CD4-positive, alpha-beta memory T cell (primary cell): Measurements from ENCODE around the gene TPRG1. TPM values are rescaled to one million over a fixed set of nuclear protein-coding genes. Genes with fewer than 3 reads are reported as not detected.
"Not testable (repeated sequence)": the region's sequence is repeated elsewhere in the genome, so short reads cannot be mapped to it uniquely, and the experiment has no call there.

Source experiments
- CTCF ChIA-PET: fragments of 350-600 bp; sonication (Branson Sonifier 250); formaldehyde crosslinking; loops from one replicate; lab custom pipeline; 2021; ENCODE audit warnings: inconsistent platforms; ENCODE audit not compliant: partially characterized antibody; lab: Charles Lee
- POLR2A ChIA-PET: fragments of 350-600 bp; sonication (Branson Sonifier 250); formaldehyde crosslinking; loops from one replicate; lab custom pipeline; 2021; ENCODE audit not compliant: partially characterized antibody; lab: Charles Lee
- DNase-seq, 5 donors: peaks; one replicate each; pipeline versions ENCODE4 v3.0.0 to v3.0.0-alpha.2; 2020 to 2022; ENCODE audit warnings: mixed read lengths in 1 of 5
- H3K27ac ChIP-seq: one replicate; pipeline ENCODE4 v1.7.0; 2013; ENCODE audit warnings: low read depth, low read length
- H3K27me3 ChIP-seq: 2 replicates; pipeline ENCODE4 v1.7.0; 2013; ENCODE audit warnings: mild to moderate bottlenecking, low read length, moderate library complexity; ENCODE audit not compliant: insufficient read depth
- H3K36me3 ChIP-seq: 2 replicates; pipeline ENCODE4 v1.7.0; 2013; ENCODE audit warnings: mild to moderate bottlenecking, low read length, moderate library complexity; ENCODE audit not compliant: insufficient read depth
- H3K4me1 ChIP-seq: 2 replicates; pipeline ENCODE4 v1.7.0; 2013; ENCODE audit warnings: mild to moderate bottlenecking, low read length, moderate library complexity; ENCODE audit not compliant: insufficient read depth
- H3K4me3 ChIP-seq, 2 donors: one replicate each; pipeline ENCODE4 v1.7.0; 2013; ENCODE audit warnings: low read length in 2 of 2, mild to moderate bottlenecking in 1 of 2
- H3K9me3 ChIP-seq, 2 donors: one replicate each; pipeline ENCODE4 v1.7.0; 2013; ENCODE audit warnings: low read length in 2 of 2, control low read depth in 1 of 2; ENCODE audit not compliant: control insufficient read depth in 1 of 2
- H3K27ac Mint-ChIP-seq, 7 donors: one replicate each; pipeline ENCODE4 v1.8.0; 2020 to 2021; ENCODE audit warnings: mixed read lengths in 7 of 7, mild to moderate bottlenecking in 6 of 7, inconsistent platforms in 3 of 7, moderate library complexity in 3 of 7
- H3K27me3 Mint-ChIP-seq, 2 donors: one replicate each; pipeline ENCODE4 v1.8.0; 2020 to 2021; ENCODE audit warnings: mixed read lengths in 2 of 2
- H3K36me3 Mint-ChIP-seq, 2 donors: one replicate each; pipeline ENCODE4 v1.8.0; 2020 to 2021; ENCODE audit warnings: mixed read lengths in 2 of 2, inconsistent platforms in 1 of 2, mild to moderate bottlenecking in 1 of 2
- H3K4me1 Mint-ChIP-seq, 4 donors: one replicate each; pipeline ENCODE4 v1.8.0; 2020 to 2021; ENCODE audit warnings: mixed read lengths in 4 of 4, mild to moderate bottlenecking in 1 of 4
- H3K4me3 Mint-ChIP-seq, 8 donors: one replicate each; pipeline ENCODE4 v1.8.0; 2020 to 2021; ENCODE audit warnings: mixed read lengths in 8 of 8, mild to moderate bottlenecking in 7 of 8, moderate library complexity in 6 of 8, inconsistent platforms in 3 of 8
- H3K9me3 Mint-ChIP-seq, 8 donors: one replicate each; pipeline ENCODE4 v1.8.0; 2020 to 2021; ENCODE audit warnings: mixed read lengths in 8 of 8, mild to moderate bottlenecking in 5 of 8, inconsistent platforms in 3 of 8, moderate library complexity in 1 of 8
- intact Hi-C: fragments of 100-400 bp; cut with micrococcal nuclease; formaldehyde crosslinking; loops from one replicate; pipeline ENCODE4 v1.15.1; 2023
- polyA plus RNA-seq, 2 donors: library from polyadenylated mRNA; unstranded; fragments of 300-500 nt; fragmentation: Illumina TruSeq; gene quantifications; one replicate each; pipeline ENCODE4 v1.2.3, GENCODE V29; 2021
- total RNA-seq, 2 experiments: library from RNA; stranded (reverse); gene quantifications; one replicate each; pipeline ENCODE4 v1.2.3, GENCODE V29; 2021

Gene TPRG1
- total and polyA plus RNA-seq, 4 experiments from 2014 or later: 8.2 to 61.4 (median 31.7) TPM

GRCh38 chr3:189325454-189325853 lies 153.7 kb downstream of the TPRG1 start:
- peak overlapping the region; percentile 91 to 97 (median 96) for H3K27ac Mint-ChIP-seq
- peaks cover 2 to 4% of the 10 kb centered on the region in 2 donors for H3K36me3 Mint-ChIP-seq
- H3K9me3 Mint-ChIP-seq: peaks cover 0 to 2% (median 0%) of the 10 kb centered on the region in 8 donors
- H3K27me3 Mint-ChIP-seq: no peaks in the 10 kb centered on the region
- peak overlapping the region in 6 of 8 donors; percentile 6 to 90 (median 74) for H3K4me3 Mint-ChIP-seq
- Histone ChIP-seq H3K27me3 (no peaks in the 10 kb centered on the region), H3K9me3 (no peaks in the 10 kb centered on the region), H3K4me3 (no peak overlapping the region), H3K4me1 (peaks cover 66% of the 10 kb centered on the region), H3K36me3 (no peaks in the 10 kb centered on the region), H3K27ac (peak overlapping the region; percentile 31)
- H3K4me1 Mint-ChIP-seq: peaks cover 49 to 74% (median 55%) of the 10 kb centered on the region in 4 donors
- intact Hi-C loops: loop anchor here (2.0 to 10.0 kb wide), 4 partner anchors 53 to 1587 kb away; partner anchors contain the start of gene IL1RAP
- ChIA-PET CTCF (interaction anchor here (1.2 to 2.0 kb wide), 5 partner anchors 14 to 371 kb away, joined by 3 to 8 read pairs (median 5); no protein-coding TSS in a partner anchor), POLR2A (interaction anchor here (0.6 to 3.7 kb wide), 9 partner anchors 9 to 1580 kb away, joined by 3 to 46 read pairs (median 4); partner anchors contain the start of gene BCL6)
- DNase-seq: no peak

DNA sequence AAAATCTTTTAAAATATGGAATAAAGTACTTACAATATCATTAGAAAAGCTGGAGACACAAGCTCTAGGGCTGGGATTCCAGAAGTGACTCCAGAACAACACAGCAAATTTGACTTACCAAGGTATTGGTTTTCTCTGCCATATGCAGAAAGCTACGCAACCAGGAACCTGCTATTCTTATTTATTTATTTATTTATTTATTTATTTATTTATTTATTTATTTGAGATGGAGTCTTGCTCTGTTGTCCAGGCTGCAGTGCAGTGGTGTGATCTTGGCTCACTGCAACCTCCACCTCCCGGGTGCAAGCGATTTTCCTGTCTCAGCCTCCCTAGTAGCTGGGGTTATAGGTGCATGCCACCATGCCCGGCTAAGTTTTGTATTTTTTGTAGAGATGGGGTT lies 157.9 kb downstream of the TPRG1 start:
- intact Hi-C loops: loop anchor here (10.0 kb wide), 2 partner anchors 195 to 1185 kb away; partner anchors contain the start of gene IL1RAP
- H3K9me3 ChIP-seq, H3K9me3 Mint-ChIP-seq, H3K27ac ChIP-seq, H3K36me3 Mint-ChIP-seq, H3K36me3 ChIP-seq, H3K27me3 Mint-ChIP-seq, DNase-seq, H3K4me3 ChIP-seq, H3K27me3 ChIP-seq: not testable (repeated sequence)
- H3K27ac Mint-ChIP-seq: peak overlapping the region in 5 of 7 donors; percentile 16 to 59 (median 42)
- peaks cover 76% of the 10 kb centered on the region for H3K4me1 ChIP-seq
- CTCF ChIA-PET: interaction anchor here (0.7 to 3.5 kb wide), 5 partner anchors 9 to 637 kb away, joined by 3 to 15 read pairs (median 4); no protein-coding TSS in a partner anchor
- POLR2A ChIA-PET: interaction anchor here (0.8 to 1.5 kb wide), 3 partner anchors 9 to 26 kb away, joined by 3 to 6 read pairs (median 5); no protein-coding TSS in a partner anchor
- H3K4me3 Mint-ChIP-seq: peak overlapping the region in 3 of 8 donors; percentile 12 to 71 (median 52)
- H3K4me1 Mint-ChIP-seq: peaks cover 56 to 84% (median 67%) of the 10 kb centered on the region in 4 donors

GRCh38 chr3:189330066-189330465 lies 158.3 kb downstream of the TPRG1 start:
- H3K27ac Mint-ChIP-seq: peak overlapping the region in 6 of 7 donors; percentile 16 to 59 (median 48)
- Histone ChIP-seq H3K4me1 (peaks cover 77% of the 10 kb centered on the region), H3K4me3 (no peak overlapping the region), H3K36me3 (no peaks in the 10 kb centered on the region), H3K9me3 (no peaks in the 10 kb centered on the region), H3K27ac (no peak overlapping the region), H3K27me3 (no peaks in the 10 kb centered on the region)
- H3K9me3 Mint-ChIP-seq: no peaks in the 10 kb centered on the region
- H3K27me3 Mint-ChIP-seq: no peaks in the 10 kb centered on the region
- ChIA-PET CTCF (interaction anchor here (1.2 to 3.5 kb wide), 3 partner anchors 10 to 58 kb away, joined by 4 to 15 read pairs (median 9); no protein-coding TSS in a partner anchor), POLR2A (interaction anchor here (1.0 to 1.5 kb wide), 3 partner anchors 9 to 31 kb away, joined by 3 to 6 read pairs (median 5); no protein-coding TSS in a partner anchor)
- intact Hi-C loops: no loop called here
- H3K36me3 Mint-ChIP-seq: no peaks in the 10 kb centered on the region
- H3K4me1 Mint-ChIP-seq: peaks cover 54 to 84% (median 66%) of the 10 kb centered on the region in 4 donors
- no peak for DNase-seq
- H3K4me3 Mint-ChIP-seq: peak overlapping the region in 4 of 8 donors; percentile 12 to 71 (median 42)

DNA sequence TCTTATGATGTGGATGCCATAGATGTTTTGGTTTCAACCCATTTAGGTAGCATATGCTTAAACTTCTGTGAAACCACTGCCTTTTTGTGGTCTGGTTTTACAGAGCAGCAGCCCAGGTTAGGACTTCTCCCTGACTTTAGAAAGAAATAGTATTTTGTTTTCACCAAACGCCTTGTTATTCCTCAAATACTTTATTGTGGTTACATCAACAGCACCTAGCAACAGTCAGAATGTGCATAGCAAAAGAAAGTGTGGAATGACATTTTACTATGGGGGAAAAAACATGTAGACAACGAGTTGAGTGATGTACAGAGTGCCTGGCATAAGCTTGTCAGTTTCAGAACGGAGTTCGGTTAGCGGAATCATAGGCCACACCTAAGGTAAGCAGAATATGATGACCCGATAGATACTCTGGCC lies 159.2 kb downstream of the TPRG1 start:
- Histone ChIP-seq H3K27me3 (no peaks in the 10 kb centered on the region), H3K36me3 (no peaks in the 10 kb centered on the region), H3K4me3 (no peak overlapping the region), H3K9me3 (no peaks in the 10 kb centered on the region), H3K4me1 (peaks cover 68% of the 10 kb centered on the region), H3K27ac (peak overlapping the region; percentile 5)
- ChIA-PET POLR2A (interaction anchor here (0.7 to 2.2 kb wide), 4 partner anchors 16 to 45 kb away, joined by 3 to 10 read pairs (median 4); no protein-coding TSS in a partner anchor), CTCF (interaction anchor here (1.0 to 3.5 kb wide), 6 partner anchors 9 to 62 kb away, joined by 3 to 15 read pairs (median 4); no protein-coding TSS in a partner anchor)
- Mint-ChIP-seq H3K27ac (peak overlapping the region; percentile 16 to 78 (median 59)), H3K36me3 (no peaks in the 10 kb centered on the region), H3K4me1 (peaks cover 45 to 75% (median 58%) of the 10 kb centered on the region in 4 donors), H3K4me3 (peak overlapping the region; percentile 21 to 75 (median 64)), H3K9me3 (no peaks in the 10 kb centered on the region), H3K27me3 (no peaks in the 10 kb centered on the region)
- peak in 4 of 5 donors; percentile 19 to 27 (median 22) for DNase-seq
- intact Hi-C loops: no loop called here

DNA sequence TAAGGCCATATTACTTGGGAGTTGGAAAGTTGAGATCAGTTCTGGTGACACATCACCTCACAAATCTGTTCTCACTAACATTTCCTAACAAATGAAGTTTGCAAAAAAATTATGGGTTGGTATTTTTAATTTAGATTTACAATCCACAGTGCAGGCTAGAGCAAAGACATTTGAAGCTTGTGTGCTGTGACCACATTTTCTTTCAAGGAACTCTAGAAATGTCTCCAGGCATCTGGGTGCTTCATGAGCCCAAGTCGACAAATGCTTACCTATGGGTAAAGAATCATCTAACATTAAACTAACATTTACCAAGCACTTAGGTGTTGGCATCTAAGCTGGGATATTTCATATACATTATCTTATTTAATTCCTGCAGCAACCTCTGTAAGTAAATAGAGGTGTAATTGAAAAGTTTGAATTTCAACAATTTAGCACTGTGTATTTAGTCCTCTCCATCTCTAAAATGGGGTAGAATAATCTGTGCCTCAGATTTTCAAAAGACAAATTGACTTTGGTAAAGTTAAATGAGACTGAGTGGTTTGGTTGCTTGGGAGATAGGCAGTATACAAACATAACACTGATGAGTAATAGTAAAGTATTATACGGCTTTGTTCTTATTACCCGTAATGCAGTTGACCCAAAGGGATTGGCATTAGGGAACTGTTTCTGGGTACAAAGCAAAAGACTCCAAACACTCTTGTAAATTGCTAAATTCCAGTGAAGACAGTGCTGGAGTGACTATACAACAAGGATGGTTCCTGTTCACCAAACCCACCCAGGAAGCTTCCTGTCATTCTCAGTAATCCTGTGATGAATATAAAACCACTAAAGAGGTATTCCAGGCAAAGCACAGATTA lies 162.5 kb downstream of the TPRG1 start:
- Histone ChIP-seq H3K9me3 (no peaks in the 10 kb centered on the region), H3K4me3 (no peak overlapping the region), H3K27ac (no peak overlapping the region), H3K27me3 (no peaks in the 10 kb centered on the region), H3K36me3 (no peaks in the 10 kb centered on the region), H3K4me1 (peaks cover 41% of the 10 kb centered on the region)
- Mint-ChIP-seq H3K4me3 (peak overlapping the region in 2 of 8 donors; percentile 12 to 16), H3K4me1 (peaks cover 34 to 48% (median 41%) of the 10 kb centered on the region in 4 donors), H3K27ac (peak overlapping the region in 5 of 7 donors; percentile 5 to 85 (median 20)), H3K27me3 (no peaks in the 10 kb centered on the region), H3K9me3 (peaks cover 0 to 6% (median 0%) of the 10 kb centered on the region in 8 donors), H3K36me3 (no peaks in the 10 kb centered on the region)
- DNase-seq: peak in 4 of 5 donors; percentile 20 to 40 (median 33)
- intact Hi-C loops: no loop called here
- ChIA-PET POLR2A (interaction anchor here (4.9 kb wide), 1 partner anchor 10 kb away, joined by 27 read pairs; no protein-coding TSS in a partner anchor), CTCF (interaction anchor here (1.0 to 1.6 kb wide), 4 partner anchors 11 to 61 kb away, joined by 3 to 4 read pairs (median 3); no protein-coding TSS in a partner anchor)

DNA sequence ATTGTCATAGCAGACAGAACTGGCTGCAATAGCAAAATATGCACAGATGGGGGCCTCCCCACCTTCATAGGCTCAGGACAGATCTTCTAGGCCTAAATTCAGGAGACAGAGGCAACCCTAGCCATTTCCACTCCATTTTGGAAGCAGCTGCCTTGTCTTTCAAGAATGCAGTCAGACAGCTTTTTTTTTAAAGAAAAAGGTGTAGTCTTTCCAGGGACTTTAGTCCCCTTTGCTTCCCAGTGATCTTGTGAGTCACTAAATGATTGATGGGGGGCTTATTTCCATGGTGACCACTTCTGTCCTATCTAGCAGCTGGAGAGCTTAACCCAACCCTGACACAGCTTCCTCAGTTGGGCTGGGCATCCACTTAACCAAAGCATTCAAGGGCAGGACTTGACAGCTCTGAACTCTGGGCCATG lies 165.9 kb downstream of the TPRG1 start:
- Mint-ChIP-seq H3K27ac (no peak overlapping the region), H3K4me3 (no peak overlapping the region), H3K4me1 (peaks cover 14 to 25% (median 22%) of the 10 kb centered on the region in 4 donors), H3K36me3 (no peaks in the 10 kb centered on the region), H3K27me3 (no peaks in the 10 kb centered on the region), H3K9me3 (peaks cover 0 to 6% (median 0%) of the 10 kb centered on the region in 8 donors)
- Histone ChIP-seq H3K27me3 (no peaks in the 10 kb centered on the region), H3K27ac (no peak overlapping the region), H3K4me3 (no peak overlapping the region), H3K4me1 (peaks cover 17% of the 10 kb centered on the region), H3K36me3 (no peaks in the 10 kb centered on the region), H3K9me3 (no peaks in the 10 kb centered on the region)
- intact Hi-C loops: no loop called here
- POLR2A ChIA-PET: interaction anchor here (0.8 kb wide), 1 partner anchor 9 kb away, joined by 3 read pairs; no protein-coding TSS in a partner anchor
- DNase-seq: no peak
- CTCF ChIA-PET: interaction anchor here (1.1 to 2.1 kb wide), 3 partner anchors 11 to 38 kb away, joined by 3 to 7 read pairs (median 4); no protein-coding TSS in a partner anchor
